ENCODE measurements around the gene AP4S1.
"Not testable (repeated sequence)": the region's sequence is repeated elsewhere in the genome, so short reads cannot be mapped to it uniquely, and the experiment has no call there.

Gene AP4S1

DNA sequence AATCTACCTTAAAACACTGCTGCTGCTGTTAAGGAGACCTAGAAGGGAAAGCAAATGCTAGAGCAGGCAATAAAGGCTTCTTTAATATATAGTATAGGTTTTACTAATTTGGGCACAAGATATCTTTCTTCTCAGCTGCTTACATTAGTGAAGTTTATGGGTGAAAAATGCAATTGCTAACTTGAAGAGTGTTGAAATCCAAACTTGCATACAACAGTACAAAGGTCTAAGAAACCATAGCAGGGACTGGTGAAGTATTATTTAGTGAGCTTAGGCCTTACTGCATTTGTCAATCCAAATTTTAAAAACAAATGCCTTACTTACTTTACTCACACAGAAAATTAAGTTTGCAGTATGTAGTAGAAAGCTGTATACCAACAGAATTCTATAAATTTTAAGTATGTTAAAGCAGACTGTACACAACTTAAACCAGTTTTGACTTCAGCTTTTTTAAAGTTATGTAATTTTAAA is 1.4 kb upstream of the AP4S1 start:
- TF ChIP-seq ZNF274 (IDR thresholded peaks at IDR 0.05; ENCODE audit: low read depth, low read length): no peak
- H3K4me3 ChIP-seq (ENCODE audit: low read length): no peak overlapping the region; the same call in 1 of the 2 replicates

DNA sequence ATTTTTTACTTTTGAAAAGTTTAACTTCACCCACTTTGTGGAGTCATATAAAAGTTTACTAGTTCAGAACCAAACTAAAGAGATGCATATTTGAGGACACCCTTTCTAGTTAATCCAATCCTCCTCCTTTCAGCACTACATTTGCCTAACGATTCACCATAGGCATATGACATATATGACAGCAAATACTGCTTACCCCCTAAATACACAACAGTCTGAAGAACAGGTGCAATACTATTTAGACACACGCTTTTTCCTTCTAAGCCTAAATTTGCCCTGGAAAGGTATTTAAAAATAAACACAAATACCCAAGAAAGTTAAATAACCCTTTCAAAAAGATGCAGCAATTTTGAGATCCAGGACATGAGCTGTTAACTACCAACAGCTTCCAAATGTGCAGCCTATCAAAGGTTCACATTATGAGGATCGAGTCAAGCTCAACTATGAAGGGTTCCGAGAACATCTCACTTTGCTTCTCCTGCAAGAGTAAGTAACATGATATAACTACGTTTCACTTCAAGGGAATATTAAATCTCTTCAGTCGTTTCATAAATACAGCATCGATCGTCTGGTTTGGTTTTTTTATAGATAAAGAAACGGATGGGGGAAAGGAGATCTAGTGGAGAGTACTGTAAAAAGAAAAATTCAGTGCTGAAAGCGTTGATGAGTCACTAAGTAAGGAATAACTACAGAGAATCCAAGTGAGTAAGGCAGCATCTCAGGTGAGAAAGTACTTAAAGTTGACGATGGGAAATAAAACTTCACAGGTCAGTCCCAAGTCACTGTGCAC is 677 bp upstream of the AP4S1 start:
- H3K4me3 ChIP-seq (ENCODE audit: low read length): peak overlapping the region; percentile 94
- TF ChIP-seq ZNF274 (IDR thresholded peaks at IDR 0.05; ENCODE audit: low read depth, low read length): no peak

- peak within 1 kb of the TSS; percentile 94 for H3K4me3 ChIP-seq (ENCODE audit: low read length)
- no peak for TF ChIP-seq ZNF274 (IDR thresholded peaks at IDR 0.05; ENCODE audit: low read depth, low read length)
These were observed 614 bp downstream of the AP4S1 start, which contains the start of gene STRN3 for GRCh38 chr14:31026077-31026449. Gene STRN3 (minus strand): TSS chr14:31026379. CDS start chr14:31026185, 194 bp downstream.

DNA sequence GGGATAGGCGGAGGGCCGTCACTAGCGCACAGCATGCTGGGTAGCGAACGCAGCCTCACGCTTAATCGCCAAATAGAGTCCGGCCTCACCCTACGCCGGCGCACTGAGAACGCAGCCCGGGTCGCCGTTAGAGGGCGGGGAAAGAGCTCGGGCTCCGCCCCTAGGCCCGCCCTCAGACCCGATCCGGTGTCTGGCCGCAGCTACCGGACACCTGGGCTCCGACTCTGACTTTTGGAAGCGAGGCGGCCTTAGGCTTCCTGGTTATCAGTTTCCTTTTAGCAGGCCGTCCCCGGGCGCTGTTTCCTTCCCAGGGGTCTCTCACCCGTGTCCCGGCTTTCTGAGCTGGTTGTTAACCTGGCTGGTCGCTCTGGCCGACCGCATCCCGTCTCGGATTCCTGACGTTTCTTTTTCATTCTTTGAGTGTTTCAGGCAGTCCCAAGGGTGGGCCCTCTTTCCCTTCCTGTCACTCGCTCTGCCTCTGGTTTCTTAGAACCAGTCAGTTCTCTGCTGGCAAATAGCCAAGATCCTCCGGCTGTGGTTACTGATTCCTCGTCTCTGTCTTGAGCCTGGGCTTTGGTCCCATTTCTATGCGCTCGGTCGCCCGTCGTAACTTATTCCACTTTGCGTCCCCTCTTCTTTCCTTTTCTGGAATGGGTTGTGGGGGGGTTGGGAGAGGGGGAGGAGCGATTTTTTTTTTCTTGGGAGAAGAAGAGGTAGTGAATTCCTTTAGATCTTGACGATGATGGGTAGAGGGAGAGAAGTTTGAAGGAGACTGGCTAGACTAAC is 1.2 kb downstream of the AP4S1 start:
- H3K4me3 ChIP-seq (ENCODE audit: low read length): peak overlapping the region; percentile 66
- TF ChIP-seq ZNF274 (IDR thresholded peaks at IDR 0.05; ENCODE audit: low read depth, low read length): no peak

DNA sequence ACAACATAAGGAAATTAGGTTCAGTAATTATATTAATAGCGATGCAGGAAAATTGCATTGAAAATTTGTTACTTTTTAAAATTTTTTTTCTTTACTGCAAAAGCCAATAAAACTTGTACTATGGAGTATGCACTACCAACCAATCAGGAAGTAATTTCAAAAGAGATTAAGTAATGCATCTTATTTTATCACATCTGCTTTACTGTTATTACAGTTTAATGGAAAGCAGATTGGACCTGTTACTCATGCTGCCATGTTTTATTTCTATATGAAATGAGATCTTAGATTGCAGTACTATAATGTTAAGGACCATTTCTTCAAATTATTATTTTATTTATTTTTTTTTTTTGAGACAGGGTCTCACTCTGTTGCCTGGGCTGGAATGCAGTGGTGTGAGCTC is 2.4 kb downstream of the AP4S1 start:
- no peak overlapping the region for H3K4me3 ChIP-seq (ENCODE audit: low read length)
- TF ChIP-seq ZNF274 (IDR thresholded peaks at IDR 0.05; ENCODE audit: low read depth, low read length): no peak

DNA sequence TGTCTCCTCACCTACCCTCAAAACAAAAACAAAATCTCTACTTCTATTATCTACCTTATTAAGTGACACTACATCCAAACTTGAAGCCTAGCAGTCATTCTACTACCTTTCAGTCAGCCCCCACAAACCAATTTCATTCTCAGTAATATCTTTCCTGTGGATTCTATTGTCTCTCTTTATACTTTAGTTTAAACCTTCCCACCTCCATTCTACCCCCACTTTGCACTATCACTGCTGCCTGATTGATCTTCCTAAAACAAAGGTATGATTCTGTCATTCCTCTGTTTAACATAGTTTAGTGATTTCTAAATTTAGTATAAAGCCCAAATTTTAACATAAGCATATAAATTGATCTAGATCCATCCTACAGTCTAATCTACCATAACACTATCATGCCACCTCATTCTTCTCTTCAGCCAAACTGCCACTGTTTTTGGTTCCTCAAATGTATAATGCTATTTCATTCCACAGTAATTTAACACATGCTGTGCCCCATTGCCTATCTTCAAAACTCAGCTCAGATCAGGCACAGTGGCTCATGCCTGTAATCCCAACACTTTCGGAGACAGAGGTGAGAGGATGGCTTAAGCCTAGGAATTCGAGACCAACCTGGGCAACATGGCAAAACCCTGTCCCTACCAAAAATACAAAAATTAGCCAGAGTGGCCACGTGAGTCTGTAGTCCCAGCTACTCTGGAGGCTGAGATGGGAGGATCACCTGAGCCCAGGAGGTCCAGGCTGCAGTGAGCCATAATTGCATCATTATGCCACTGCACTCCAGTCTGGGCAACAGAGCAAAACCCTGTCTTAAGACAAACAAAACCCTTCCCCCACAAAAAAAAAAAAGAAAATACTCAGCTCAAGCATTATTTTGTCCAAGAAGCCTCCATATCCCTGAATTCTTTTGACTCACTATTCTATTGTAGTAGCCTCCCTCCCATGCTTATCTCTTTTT is 3.8 kb downstream of the AP4S1 start:
- no peak for TF ChIP-seq ZNF274 (IDR thresholded peaks at IDR 0.05; ENCODE audit: low read depth, low read length)
- no peak overlapping the region for H3K4me3 ChIP-seq (ENCODE audit: low read length)

- no peak for TF ChIP-seq ZNF274 (IDR thresholded peaks at IDR 0.05; ENCODE audit: low read depth, low read length)
These were observed 5.0 kb downstream of the AP4S1 start for GRCh38 chr14:31030469-31030868.

DNA sequence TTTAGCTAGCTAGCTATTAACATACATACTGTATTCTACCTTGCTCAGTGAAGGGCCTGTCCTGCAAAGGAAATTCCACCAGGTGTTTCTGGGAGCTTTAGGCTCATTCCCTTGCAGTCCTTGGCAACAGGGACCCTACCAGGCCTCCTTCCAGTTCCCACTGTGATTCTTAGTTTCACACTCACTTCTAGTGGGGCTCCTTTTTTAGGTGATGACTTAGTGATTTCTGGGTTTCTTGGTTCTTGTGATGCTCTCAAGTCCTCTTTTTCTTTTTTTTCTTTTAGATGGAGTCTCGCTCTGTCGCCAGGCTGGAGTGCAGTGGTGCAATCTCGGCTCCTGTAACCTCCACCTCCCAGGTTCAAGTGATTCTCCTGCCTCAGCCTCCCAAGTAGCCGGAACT is 11.1 kb downstream of the AP4S1 start:
- no peak overlapping the region for H3K4me3 ChIP-seq (ENCODE audit: low read length)
- no peak for TF ChIP-seq ZNF274 (IDR thresholded peaks at IDR 0.05; ENCODE audit: low read depth, low read length)

More at GRCh38 chr14:31030469-31030868, 5.0 kb downstream of the AP4S1 start:
- H3K4me3 ChIP-seq (ENCODE audit: low read length): no peak overlapping the region

- TF ChIP-seq ZNF274 (IDR thresholded peaks at IDR 0.05; ENCODE audit: low read depth, low read length): no peak
- H3K4me3 ChIP-seq (ENCODE audit: low read length): no peak overlapping the region
These were observed 12.3 kb downstream of the AP4S1 start for GRCh38 chr14:31037709-31038221.

DNA sequence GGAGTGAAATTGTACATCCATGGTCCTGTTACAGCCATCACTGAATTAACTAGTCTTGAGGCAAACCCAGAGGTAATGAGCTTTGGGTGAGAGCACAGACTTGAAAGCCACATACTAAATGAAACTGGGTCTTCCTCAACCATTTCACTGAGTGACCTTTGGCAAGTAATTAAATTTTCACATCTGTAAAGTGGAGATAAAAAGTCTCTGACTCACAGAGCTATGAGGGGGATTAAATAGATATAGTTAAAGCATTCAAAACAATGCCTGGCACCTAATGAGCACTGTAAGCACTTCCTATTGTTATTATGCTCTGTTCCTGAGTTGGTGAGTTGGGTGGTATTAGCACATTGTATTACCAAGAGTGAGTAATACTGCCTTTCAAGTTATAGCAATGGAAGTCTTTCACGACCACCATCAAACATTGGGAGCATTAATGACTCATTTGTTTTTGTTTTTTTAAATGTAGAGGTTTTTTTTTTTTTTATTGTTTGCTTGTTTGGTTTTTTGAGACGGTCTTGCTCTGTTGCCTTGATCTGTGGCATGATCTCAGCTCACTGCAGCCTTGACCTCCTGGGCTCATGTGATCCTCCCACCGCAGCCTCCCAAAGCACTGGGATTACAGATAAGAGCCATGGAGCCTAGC is 13.2 kb downstream of the AP4S1 start:
- no peak overlapping the region for H3K4me3 ChIP-seq (ENCODE audit: low read length)
- TF ChIP-seq ZNF274 (IDR thresholded peaks at IDR 0.05; ENCODE audit: low read depth, low read length): no peak

DNA sequence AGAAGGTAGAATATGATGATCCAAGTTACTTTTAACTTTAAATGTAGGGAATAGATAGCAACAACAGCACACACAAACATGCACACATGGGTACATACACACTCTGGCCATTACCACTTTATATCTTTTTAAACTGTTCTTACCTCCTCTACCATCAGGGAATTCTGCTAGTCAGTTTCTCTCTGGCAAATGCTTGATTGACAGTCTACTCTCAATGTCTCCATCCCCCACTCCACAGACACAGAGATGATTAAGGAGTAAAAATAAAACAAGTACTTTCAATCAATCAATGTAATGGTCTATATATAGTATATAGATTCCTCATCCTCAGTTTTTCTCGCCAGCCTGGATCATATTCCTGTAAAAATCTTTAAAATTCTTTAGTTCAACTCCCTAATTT is 16.9 kb downstream of the AP4S1 start:
- no peak overlapping the region for H3K4me3 ChIP-seq (ENCODE audit: low read length)
- TF ChIP-seq ZNF274 (IDR thresholded peaks at IDR 0.05; ENCODE audit: low read depth, low read length): no peak

DNA sequence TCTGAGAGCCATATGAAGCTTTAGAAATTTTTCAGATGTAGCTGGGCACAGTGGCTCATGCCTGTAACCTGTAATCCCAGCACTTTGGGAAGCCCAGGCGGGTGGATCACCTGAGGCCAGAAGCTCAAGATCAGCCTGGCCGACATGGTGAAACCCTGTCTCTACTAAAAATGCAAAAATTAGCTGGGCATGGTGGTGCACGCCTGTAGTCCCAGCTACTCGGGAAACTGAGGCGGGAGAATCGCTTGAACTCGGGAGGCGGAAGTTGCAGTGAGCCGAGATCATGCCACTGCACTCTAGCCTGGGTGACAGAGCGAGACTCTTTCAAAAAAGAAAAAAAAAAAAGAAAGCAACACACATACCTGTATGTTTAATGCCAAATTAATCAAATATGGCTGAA is 17.4 kb downstream of the AP4S1 start:
- not testable (repeated sequence) for H3K4me3 ChIP-seq (ENCODE audit: low read length)

- no peak overlapping the region for H3K4me3 ChIP-seq (ENCODE audit: low read length)
- TF ChIP-seq ZNF274 (IDR thresholded peaks at IDR 0.05; ENCODE audit: low read depth, low read length): no peak
These were observed 17.9 kb downstream of the AP4S1 start for GRCh38 chr14:31043379-31043778.

All from GM08714 (cell line).